WTC11 (cell line): ENCODE results near the gene MRC1. TPM values are rescaled to one million over a fixed set of nuclear protein-coding genes. Genes with fewer than 3 reads are reported as not detected.

ENCODE experiments used
- ATAC-seq: fragments of 200-7000 bp; cut with Tn5 transposase; 2 replicates; pipeline ENCODE4 v1.10.0; 2021; ENCODE audit warnings: mild to moderate bottlenecking, moderate library complexity
- CTCF ChIA-PET: fragments of 300-600 bp; sonication (Branson Sonifier 250); formaldehyde crosslinking; loops from one replicate; lab custom pipeline; 2021; ENCODE audit warnings: antibody characterized with exemption; lab: Charles Lee
- POLR2A ChIA-PET: fragments of 350-600 bp; sonication (Branson Sonifier 250); formaldehyde crosslinking; loops from one replicate; lab custom pipeline; 2021; ENCODE audit warnings: antibody characterized with exemption; lab: Charles Lee
- DNase-seq: peaks from one replicate; pipeline ENCODE4 v3.0.0; 2021; ENCODE audit warnings: low spot score
- H3K27ac Mint-ChIP-seq: 2 replicates; pipeline ENCODE4 v1.8.0; 2021; ENCODE audit warnings: mixed read lengths
- H3K27me3 Mint-ChIP-seq: 2 replicates; pipeline ENCODE4 v1.8.0; 2021; ENCODE audit warnings: low read depth, mild to moderate bottlenecking, moderate library complexity, mixed read lengths
- H3K36me3 Mint-ChIP-seq: 2 replicates; pipeline ENCODE4 v1.8.0; 2021; ENCODE audit warnings: mixed read lengths
- H3K4me1 Mint-ChIP-seq: 2 replicates; pipeline ENCODE4 v1.8.0; 2022; ENCODE audit warnings: mixed read lengths
- H3K4me3 Mint-ChIP-seq: 2 replicates; pipeline ENCODE4 v1.8.0; 2021; ENCODE audit warnings: mild to moderate bottlenecking, moderate library complexity, mixed read lengths
- H3K9me3 Mint-ChIP-seq: 2 replicates; pipeline ENCODE4 v1.8.0; 2021; ENCODE audit warnings: mixed read lengths
- ARID4B ChIP-seq: sonication (generic); formaldehyde crosslinking; IDR thresholded peaks from 2 replicates; pipeline ENCODE4 v1.8.0; 2023; ENCODE audit warnings: missing genetic modification reagents, mild to moderate bottlenecking, borderline replicate concordance
- ATF1 ChIP-seq: sonication (generic); formaldehyde crosslinking; IDR thresholded peaks from 2 replicates; pipeline ENCODE4 v1.8.1; 2023; ENCODE audit warnings: mild to moderate bottlenecking, moderate library complexity, missing genetic modification reagents
- ATF3 ChIP-seq: sonication (generic); formaldehyde crosslinking; conservative IDR thresholded peaks from 2 replicates; pipeline ENCODE4 v1.8.1; 2022; ENCODE audit warnings: mild to moderate bottlenecking, missing genetic modification reagents
- CBFB ChIP-seq: sonication (generic); formaldehyde crosslinking; IDR thresholded peaks from 2 replicates; pipeline ENCODE4 v1.8.1; 2022; ENCODE audit warnings: mild to moderate bottlenecking, low read depth, missing genetic modification reagents
- CREB1 ChIP-seq: sonication (generic); formaldehyde crosslinking; IDR thresholded peaks from 2 replicates; pipeline ENCODE4 v1.8.0; 2023; ENCODE audit warnings: mild to moderate bottlenecking, missing genetic modification reagents
- CREM ChIP-seq: sonication (generic); formaldehyde crosslinking; IDR thresholded peaks from 2 replicates; pipeline ENCODE4 v1.8.1; 2022; ENCODE audit warnings: mild to moderate bottlenecking, missing genetic modification reagents, moderate library complexity
- E2F1 ChIP-seq: sonication (generic); formaldehyde crosslinking; IDR thresholded peaks from 2 replicates; pipeline ENCODE4 v1.8.0; 2022; ENCODE audit warnings: mild to moderate bottlenecking, missing genetic modification reagents
- EMX1 ChIP-seq: fragments of 250-450 bp; sonication (Bioruptor Pico); IDR thresholded peaks from 2 replicates; pipeline ENCODE4 v1.8.0; 2021; ENCODE audit warnings: mild to moderate bottlenecking
- GABPB1 ChIP-seq: sonication (generic); formaldehyde crosslinking; IDR thresholded peaks from 2 replicates; pipeline ENCODE4 v1.8.1; 2023; ENCODE audit warnings: mild to moderate bottlenecking, missing genetic modification reagents
- GRHL2 ChIP-seq: fragments of 250-450 bp; sonication (Bioruptor Pico); IDR thresholded peaks from 2 replicates; pipeline ENCODE4 v1.8.0; 2022; ENCODE audit warnings: mild to moderate bottlenecking, moderate library complexity; ENCODE audit not compliant: insufficient replicate concordance, severe bottlenecking
- GTF2I ChIP-seq: fragments of 250-450 bp; sonication (Bioruptor Pico); conservative IDR thresholded peaks from 2 replicates; pipeline ENCODE4 v1.4.0; 2021; ENCODE audit warnings: mild to moderate bottlenecking
- IRF2 ChIP-seq: sonication (generic); formaldehyde crosslinking; IDR thresholded peaks from 2 replicates; pipeline ENCODE4 v1.8.0; 2022; ENCODE audit warnings: low read depth, missing genetic modification reagents, borderline replicate concordance
- MXD4 ChIP-seq: fragments of 250-450 bp; sonication (Bioruptor Pico); IDR thresholded peaks from 2 replicates; pipeline ENCODE4 v1.8.0; 2021; ENCODE audit warnings: mild to moderate bottlenecking, moderate library complexity, borderline replicate concordance
- MYBL2 ChIP-seq: sonication (generic); formaldehyde crosslinking; IDR thresholded peaks from 2 replicates; pipeline ENCODE4 v1.8.1; 2023; ENCODE audit warnings: mild to moderate bottlenecking, moderate library complexity, missing genetic modification reagents
- NR2C2 ChIP-seq: sonication (generic); formaldehyde crosslinking; IDR thresholded peaks from 2 replicates; pipeline ENCODE4 v1.8.0; 2022; ENCODE audit warnings: mild to moderate bottlenecking, missing genetic modification reagents
- OVOL2 ChIP-seq: fragments of 250-450 bp; sonication (Bioruptor Pico); IDR thresholded peaks from 2 replicates; pipeline ENCODE4 v1.9.0; 2021; ENCODE audit warnings: mild to moderate bottlenecking, borderline replicate concordance
- PRDM15 ChIP-seq: sonication (generic); formaldehyde crosslinking; IDR thresholded peaks from 2 replicates; pipeline ENCODE4 v1.8.0; 2022; ENCODE audit warnings: missing genetic modification reagents
- SP1 ChIP-seq: sonication (generic); formaldehyde crosslinking; conservative IDR thresholded peaks from 2 replicates; pipeline ENCODE4 v1.8.1; 2022; ENCODE audit warnings: missing genetic modification reagents
- ZBTB21 ChIP-seq: sonication (generic); formaldehyde crosslinking; IDR thresholded peaks from 2 replicates; pipeline ENCODE4 v1.8.1; 2023; ENCODE audit warnings: mild to moderate bottlenecking, missing genetic modification reagents, borderline replicate concordance
- ZBTB43 ChIP-seq: sonication (generic); formaldehyde crosslinking; IDR thresholded peaks from 2 replicates; pipeline ENCODE4 v1.8.1; 2023; ENCODE audit warnings: mild to moderate bottlenecking, missing genetic modification reagents
- ZNF317 ChIP-seq: sonication (generic); formaldehyde crosslinking; IDR thresholded peaks from 2 replicates; pipeline ENCODE4 v1.8.1; 2023; ENCODE audit warnings: low read depth, mild to moderate bottlenecking, moderate library complexity, missing genetic modification reagents, borderline replicate concordance
- ZNF532 ChIP-seq: fragments of 250-450 bp; sonication (Bioruptor Pico); IDR thresholded peaks from 2 replicates; pipeline ENCODE4 v1.9.0; 2021; ENCODE audit warnings: mild to moderate bottlenecking, borderline replicate concordance
- ZNF671 ChIP-seq: fragments of 250-450 bp; sonication (Bioruptor Pico); IDR thresholded peaks from 2 replicates; pipeline ENCODE4 v1.8.0; 2021; ENCODE audit warnings: mild to moderate bottlenecking
- total RNA-seq: library from RNA; stranded (reverse); gene quantifications from 3 replicates; pipeline ENCODE4 v1.2.3, GENCODE V29; 2021

The MRC1 gene
- total RNA-seq, 1 experiment from 2014 or later, result 0.33 TPM

GRCh38 chr10:17904564-17904963 is 95.4 kb downstream of the MRC1 start:
- Mint-ChIP-seq H3K4me3 (no peak overlapping the region), H3K9me3 (no peaks in the 10 kb centered on the region), H3K36me3 (no peaks in the 10 kb centered on the region), H3K27me3 (no peaks in the 10 kb centered on the region), H3K27ac (no peak overlapping the region)
- no peak for DNase-seq
- ChIA-PET POLR2A (no interaction called here), CTCF (interaction anchor here (0.7 to 1.3 kb wide), 2 partner anchors 31 to 329 kb away, joined by 3 read pairs; no protein-coding TSS in a partner anchor)
- TF ChIP-seq OVOL2 (CRISPR knock-in tag) (no peak), CBFB (CRISPR knock-in tag) (no peak), ZNF317 (CRISPR knock-in tag) (no peak), GABPB1 (no peak), ZBTB21 (no peak), EMX1 (CRISPR knock-in tag) (no peak), ZNF671 (CRISPR knock-in tag) (no peak), E2F1 (CRISPR knock-in tag) (no peak), ATF3 (CRISPR knock-in tag) (no peak), NR2C2 (CRISPR knock-in tag) (no peak), MXD4 (no peak), GTF2I (CRISPR knock-in tag) (no peak), CREB1 (CRISPR knock-in tag) (no peak), SP1 (no peak), CREM (CRISPR knock-in tag) (no peak)
- TF ChIP-seq, all 79 proteins: peak for 0
- H3K4me1 Mint-ChIP-seq, result no peaks in the 10 kb centered on the region
- ATAC-seq, result no peak

GRCh38 chr10:17905491-17905890 is 96.3 kb downstream of the MRC1 start:
- no peaks in the 10 kb centered on the region for H3K4me1 Mint-ChIP-seq
- no peak overlapping the region for H3K4me3 Mint-ChIP-seq
- no peak for ATAC-seq
- no peaks in the 10 kb centered on the region for H3K27me3 Mint-ChIP-seq
- no peaks in the 10 kb centered on the region for H3K9me3 Mint-ChIP-seq
- H3K36me3 Mint-ChIP-seq, result no peaks in the 10 kb centered on the region
- CTCF ChIA-PET, result no interaction called here
- no peak overlapping the region for H3K27ac Mint-ChIP-seq
- no peak for DNase-seq
- POLR2A ChIA-PET, result no interaction called here
- no peak for TF ChIP-seq ZNF532 (CRISPR knock-in tag)
- TF ChIP-seq IRF2 (CRISPR knock-in tag), result no peak
- TF ChIP-seq ARID4B (CRISPR knock-in tag), result no peak
- no peak for TF ChIP-seq MYBL2
- no peak for TF ChIP-seq PRDM15 (CRISPR knock-in tag)
- TF ChIP-seq ATF1 (CRISPR knock-in tag), result no peak
- no peak for TF ChIP-seq GRHL2 (CRISPR knock-in tag)
- TF ChIP-seq ZBTB43 (CRISPR knock-in tag), result no peak
